ENCODE results near the gene ADAMTS18. TPM values are rescaled to one million over a fixed set of nuclear protein-coding genes. Genes with fewer than 3 reads are reported as not detected.
A peak's percentile ranks its signal among the peaks of the same experiment; 100 is the strongest.

ADAMTS18 gene
- total and polyA plus RNA-seq, 2 donors (not counting 3 experiments of a cell fraction or from before 2014, with no cell fraction given) = 18.4 to 27.5 TPM

GRCh38 chr16:77432264-77432663 is 2.6 kb downstream of the ADAMTS18 start:
- peaks cover 49% of the 10 kb centered on the region for H3K79me2 ChIP-seq (ENCODE audit: control insufficient read depth, insufficient read depth, low read length)
- H3K4me3 ChIP-seq (replicated peaks in 1 of 3; ENCODE audit: insufficient read depth in 1 of 3, low read depth in 1 of 3, low read length in 3 of 3) = peak overlapping the region in 1 of 3 experiments; percentile 5
- peak overlapping the region; percentile 42 for H3K4me2 ChIP-seq (ENCODE audit: insufficient read depth, low read length)
- BruUV-seq (replicated peaks) = no TSS peak
- H3K36me3 ChIP-seq (ENCODE audit: control insufficient read depth in 2 of 2, extremely low read depth in 1 of 2, insufficient read depth in 2 of 2, low read length in 2 of 2) = no peaks in the 10 kb centered on the region
- peaks cover 0 to 3% of the 10 kb centered on the region in 2 experiments for H3K27me3 ChIP-seq (ENCODE audit: control insufficient read depth in 2 of 2, insufficient read depth in 2 of 2, low read length in 2 of 2)
- H3K9ac ChIP-seq (replicated peaks; ENCODE audit: extremely low read depth, insufficient read depth, low read length) = no peak overlapping the region
- H3K4me1 ChIP-seq (ENCODE audit: control insufficient read depth, extremely low read depth, insufficient read depth, low read length) = peaks cover 27% of the 10 kb centered on the region
- no peaks in the 10 kb centered on the region for H3K9me3 ChIP-seq (replicated peaks; ENCODE audit: control insufficient read depth, insufficient read depth, low read length)
- H4K20me1 ChIP-seq (replicated peaks; ENCODE audit: control insufficient read depth, extremely low read depth, insufficient read depth, low read length) = no peaks in the 10 kb centered on the region
- intact Hi-C loops (cut with micrococcal nuclease) = no loop called here
- TF ChIP-seq EZH2 (IDR thresholded peaks at IDR 0.05; ENCODE audit: borderline replicate concordance, low read depth, low read length, severe bottlenecking) (no peak), CTCF (IDR thresholded peaks at IDR 0.05; ENCODE audit: extremely low read depth in 1 of 2, insufficient read depth in 1 of 2, low read depth in 1 of 2, low read length in 2 of 2) (no peak), POLR2AphosphoS5 (IDR thresholded peaks at IDR 0.05; ENCODE audit: insufficient read depth, low read depth, low read length) (no peak), MAX (IDR thresholded peaks at IDR 0.05; ENCODE audit: insufficient read depth, insufficient read length) (no peak), MYC (IDR thresholded peaks at IDR 0.05; ENCODE audit: low read depth, low read length) (no peak), GATA2 (IDR thresholded peaks at IDR 0.05; ENCODE audit: insufficient read depth, insufficient read length, low read depth, low read length) (no peak), JUN (IDR thresholded peaks at IDR 0.05; ENCODE audit: borderline replicate concordance, insufficient read depth, insufficient read length, low read depth) (no peak), FOS (IDR thresholded peaks at IDR 0.05; ENCODE audit: borderline replicate concordance, insufficient read depth, low read length) (no peak)
- CTCF ChIA-PET = interaction anchor here (0.9 to 11.3 kb wide), 8 partner anchors 8 to 571 kb away, joined by 3 to 366 read pairs (median 6); no protein-coding TSS in a partner anchor
- no peak for DNase-seq (ENCODE audit: low read depth, low spot score)
- dilution Hi-C loops (cut with MboI; ENCODE audit: extremely low pct_ligation_motif_present, low sequenced_read_pairs) = no loop called here
- H3K9me1 ChIP-seq (replicated peaks; ENCODE audit: control insufficient read depth, extremely low read depth, insufficient read depth, low read length) = no peaks in the 10 kb centered on the region
- no peak for FAIRE-seq
- no peak overlapping the region for H2AFZ ChIP-seq (ENCODE audit: low read depth, low read length)
- POLR2A ChIA-PET = interaction anchor here (0.6 to 1.6 kb wide), 2 partner anchors 143 to 199 kb away, joined by 3 to 6 read pairs; no protein-coding TSS in a partner anchor
- no peak overlapping the region for H3K27ac ChIP-seq (ENCODE audit: insufficient read depth, low read depth, low read length)
